Psoas muscle (tissue), 8 donors: ENCODE data around the gene PARVB. TPM values are rescaled to one million over a fixed set of nuclear protein-coding genes. Genes with fewer than 3 reads are reported as not detected.

Experiments used
- ATAC-seq, 4 donors: fragments of 200-7000 bp; cut with Tn5 transposase; one replicate each; pipeline ENCODE4 v1.9.1; 2020; ENCODE audit warnings: moderate library complexity in 3 of 4, mild to moderate bottlenecking in 2 of 4
- DNase-seq, 2 donors: peaks; one replicate each; pipeline ENCODE4 v3.0.0-alpha.2; 2020
- H3K27ac ChIP-seq: fragments of 200-600 bp; one replicate; pipeline ENCODE4 v1.8.0; 2022
- H3K27me3 ChIP-seq, 3 donors: fragments of 200-600 bp in 1 of 3; one replicate each; pipeline versions ENCODE4 v1.6.1 to v1.8.0; 2013 to 2022; ENCODE audit warnings: low read length in 2 of 3, mild to moderate bottlenecking in 2 of 3, moderate library complexity in 1 of 3; ENCODE audit not compliant: insufficient read depth in 3 of 3
- H3K36me3 ChIP-seq, 2 donors: fragments of 200-600 bp in 1 of 2; one replicate each; pipeline versions ENCODE4 v1.6.1 to v1.8.0; 2013 to 2022; ENCODE audit warnings: low read depth in 1 of 2, mild to moderate bottlenecking in 1 of 2, moderate library complexity in 1 of 2; ENCODE audit not compliant: insufficient read depth in 1 of 2
- H3K4me1 ChIP-seq: fragments of 200-600 bp; one replicate; pipeline ENCODE4 v1.8.0; 2022
- H3K4me3 ChIP-seq: fragments of 200-600 bp; one replicate; pipeline ENCODE4 v1.8.0; 2022; ENCODE audit warnings: mild to moderate bottlenecking
- H3K9me3 ChIP-seq: fragments of 200-600 bp; one replicate; pipeline ENCODE4 v1.8.0; 2022
- WGBS, 3 donors: extraction: QIAGEN DNeasy Blood & Tissue Kit; methylation state at CpG; one replicate each; pipeline versions ENCODE4 v1.1.6 to v1.1.7; 2013; 5-methylcytosine and 5-hydroxymethylcytosine counted together
- intact Hi-C, 2 donors: fragments of 100-400 bp; cut with DNase I; formaldehyde crosslinking; loops; one replicate each; pipeline versions ENCODE4 v1.11.0 to v1.14.2; 2022
- long read RNA-seq, 2 donors: library from polyadenylated mRNA; unstranded; transcript quantifications; one replicate each; pipeline ENCODE4 v2.0.0, GENCODE V29; 2021
- polyA plus RNA-seq, 3 donors: library from polyadenylated mRNA; stranded (reverse); fragments of 200-250 nt; gene quantifications; one replicate each; pipeline ENCODE4 v1.2.3, GENCODE V29; 2013
- total RNA-seq, 4 donors: library from RNA; stranded (reverse); fragmentation: NEBNext Ultra II Directional in 2 of 4; extraction: Animal tissue kit (Norgen Biotek cat#: 25700) in 2 of 4; gene quantifications; one replicate each; pipeline versions ENCODE4 v1.2.1 to v1.2.4, GENCODE V29; 2021 to 2023
- TF ChIP-seq, protein P1 (sequence below): fragments of 200-600 bp; IDR thresholded peaks from one replicate; pipeline ENCODE4 v1.8.0; 2022; ENCODE audit warnings: antibody characterized with exemption
- donor health status: healthy with polysubstance abuse.
- donor health status: DM: no; HTN: no; CAD: no; lungs with moderate emphysema.
- donor health status: Bipolar disorder and iron deficiency.
- donor health status: healthy.
- donor health status: DM: yes; HTN: yes; CAD: no.
- donor health status: DM: no; HTN: no; CAD: no.
- donor health status: DM: no; HTN: no; CAD: no.
- donor health status: DM: yes; HTN: yes; CAD: no.

Gene PARVB, protein sequence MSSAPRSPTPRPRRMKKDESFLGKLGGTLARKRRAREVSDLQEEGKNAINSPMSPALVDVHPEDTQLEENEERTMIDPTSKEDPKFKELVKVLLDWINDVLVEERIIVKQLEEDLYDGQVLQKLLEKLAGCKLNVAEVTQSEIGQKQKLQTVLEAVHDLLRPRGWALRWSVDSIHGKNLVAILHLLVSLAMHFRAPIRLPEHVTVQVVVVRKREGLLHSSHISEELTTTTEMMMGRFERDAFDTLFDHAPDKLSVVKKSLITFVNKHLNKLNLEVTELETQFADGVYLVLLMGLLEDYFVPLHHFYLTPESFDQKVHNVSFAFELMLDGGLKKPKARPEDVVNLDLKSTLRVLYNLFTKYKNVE
- total RNA-seq = 100 to 1,000 TPM; 102 to 172 (median 163) TPM
- polyA plus RNA-seq = 100 to 1,000 TPM in 1 of 3 donors, 10 to 100 TPM in 2; 84.5 to 103 (median 88.8) TPM
- long read RNA-seq, donor 1, full-length matches to known transcripts = 40 of 57 reads
- long read RNA-seq, donor 1, partial matches to known transcripts = 6 of 57 reads
- long read RNA-seq, donor 1, other reads (novel, unspliced or antisense) = 11 of 57 reads
- long read RNA-seq, donor 2, full-length matches to known transcripts = 61 of 93 reads
- long read RNA-seq, donor 2, partial matches to known transcripts = 6 of 93 reads
- long read RNA-seq, donor 2, other reads (novel, unspliced or antisense) = 26 of 93 reads

DNA sequence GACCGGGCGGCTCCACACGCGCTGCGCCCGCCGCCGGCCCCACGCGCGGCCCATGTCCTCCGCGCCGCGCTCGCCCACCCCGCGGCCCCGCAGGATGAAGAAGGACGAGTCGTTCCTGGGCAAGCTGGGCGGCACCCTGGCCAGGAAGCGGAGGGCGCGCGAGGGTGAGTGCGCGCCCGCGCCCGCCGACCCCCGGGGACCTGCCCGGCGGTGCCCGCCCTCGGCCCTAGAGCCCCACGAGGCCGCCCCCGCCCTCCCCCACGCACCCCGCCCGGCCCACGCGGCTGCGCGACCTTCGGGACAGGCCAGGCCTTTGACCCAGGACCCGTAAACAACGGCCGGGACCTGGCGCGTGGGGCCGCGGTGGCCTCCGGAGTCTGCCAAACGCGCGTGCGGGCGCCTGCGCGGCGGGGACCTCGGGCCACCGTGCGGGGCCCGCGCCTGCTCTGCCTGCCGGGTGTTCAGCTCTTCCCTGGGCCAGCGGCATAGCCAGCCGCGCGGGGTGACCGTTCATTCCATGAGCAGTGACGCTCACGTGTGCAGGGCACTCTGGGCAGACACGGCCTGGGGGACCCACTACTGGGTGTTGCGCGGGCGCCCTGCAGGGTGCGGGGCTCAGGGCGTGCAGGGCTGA lies at the start of gene PARVB:
TSS of gene PARVB (plus strand) at position 15 of the 634 bp plus-strand sequence. CDS start at position 53, 38 bp downstream.
- intact Hi-C loops = loop anchor here (5.0 kb wide), 1 partner anchor 58 kb away; no protein-coding TSS in a partner anchor
- peaks cover 73% of the 10 kb centered on the region for H3K4me1 ChIP-seq
- H3K27ac ChIP-seq = peak within 1 kb of the TSS; percentile 96
- WGBS, 3 donors = 1 to 5% (median 3%) methylated on average over 38 to 83 of the region's 83 CpGs
- H3K4me3 ChIP-seq = peak within 1 kb of the TSS; percentile 84
- peaks cover 0 to 6% of the 10 kb centered on the region in 2 donors for H3K36me3 ChIP-seq
- DNase-seq (peak; percentile 47 to 70), ATAC-seq (peak; percentile 27 to 41 (median 34))
- TF ChIP-seq, protein P1, sequence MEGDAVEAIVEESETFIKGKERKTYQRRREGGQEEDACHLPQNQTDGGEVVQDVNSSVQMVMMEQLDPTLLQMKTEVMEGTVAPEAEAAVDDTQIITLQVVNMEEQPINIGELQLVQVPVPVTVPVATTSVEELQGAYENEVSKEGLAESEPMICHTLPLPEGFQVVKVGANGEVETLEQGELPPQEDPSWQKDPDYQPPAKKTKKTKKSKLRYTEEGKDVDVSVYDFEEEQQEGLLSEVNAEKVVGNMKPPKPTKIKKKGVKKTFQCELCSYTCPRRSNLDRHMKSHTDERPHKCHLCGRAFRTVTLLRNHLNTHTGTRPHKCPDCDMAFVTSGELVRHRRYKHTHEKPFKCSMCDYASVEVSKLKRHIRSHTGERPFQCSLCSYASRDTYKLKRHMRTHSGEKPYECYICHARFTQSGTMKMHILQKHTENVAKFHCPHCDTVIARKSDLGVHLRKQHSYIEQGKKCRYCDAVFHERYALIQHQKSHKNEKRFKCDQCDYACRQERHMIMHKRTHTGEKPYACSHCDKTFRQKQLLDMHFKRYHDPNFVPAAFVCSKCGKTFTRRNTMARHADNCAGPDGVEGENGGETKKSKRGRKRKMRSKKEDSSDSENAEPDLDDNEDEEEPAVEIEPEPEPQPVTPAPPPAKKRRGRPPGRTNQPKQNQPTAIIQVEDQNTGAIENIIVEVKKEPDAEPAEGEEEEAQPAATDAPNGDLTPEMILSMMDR = no peak
- H3K27me3 ChIP-seq = no peaks in the 10 kb centered on the region
- no peaks in the 10 kb centered on the region for H3K9me3 ChIP-seq

DNA sequence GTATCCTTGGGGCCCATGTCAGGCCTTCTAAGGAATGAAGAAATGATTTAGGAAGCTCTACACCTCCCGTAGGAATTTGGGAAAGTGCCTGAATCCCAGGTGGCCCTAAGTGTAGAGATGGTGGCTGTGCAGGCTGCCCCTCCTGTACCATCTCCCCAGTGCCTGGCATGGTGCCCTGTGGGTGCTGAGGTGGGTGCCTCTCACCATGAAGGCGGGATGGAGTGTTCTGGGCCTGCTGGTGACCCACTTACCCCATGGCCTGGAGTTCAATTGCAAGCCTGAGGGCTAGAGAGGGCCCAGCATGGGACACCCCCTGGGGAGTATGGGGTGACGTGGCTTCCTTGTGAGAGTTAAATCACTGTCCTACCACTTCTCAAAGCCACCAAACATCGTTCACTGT lies 49.1 kb upstream of the PARVB start:
- Histone ChIP-seq H3K4me1 (no peaks in the 10 kb centered on the region), H3K27me3 (no peaks in the 10 kb centered on the region), H3K9me3 (no peaks in the 10 kb centered on the region), H3K4me3 (no peak overlapping the region), H3K36me3 (peaks cover 15 to 98% of the 10 kb centered on the region in 2 donors), H3K27ac (no peak overlapping the region)
- DNase-seq = no peak
- intact Hi-C loops = no loop called here
- no peak for ATAC-seq
- WGBS, 3 donors = 68 to 93% (median 88%) methylated on average over 4 of the region's 4 CpGs
- TF ChIP-seq, protein P1 = no peak

DNA sequence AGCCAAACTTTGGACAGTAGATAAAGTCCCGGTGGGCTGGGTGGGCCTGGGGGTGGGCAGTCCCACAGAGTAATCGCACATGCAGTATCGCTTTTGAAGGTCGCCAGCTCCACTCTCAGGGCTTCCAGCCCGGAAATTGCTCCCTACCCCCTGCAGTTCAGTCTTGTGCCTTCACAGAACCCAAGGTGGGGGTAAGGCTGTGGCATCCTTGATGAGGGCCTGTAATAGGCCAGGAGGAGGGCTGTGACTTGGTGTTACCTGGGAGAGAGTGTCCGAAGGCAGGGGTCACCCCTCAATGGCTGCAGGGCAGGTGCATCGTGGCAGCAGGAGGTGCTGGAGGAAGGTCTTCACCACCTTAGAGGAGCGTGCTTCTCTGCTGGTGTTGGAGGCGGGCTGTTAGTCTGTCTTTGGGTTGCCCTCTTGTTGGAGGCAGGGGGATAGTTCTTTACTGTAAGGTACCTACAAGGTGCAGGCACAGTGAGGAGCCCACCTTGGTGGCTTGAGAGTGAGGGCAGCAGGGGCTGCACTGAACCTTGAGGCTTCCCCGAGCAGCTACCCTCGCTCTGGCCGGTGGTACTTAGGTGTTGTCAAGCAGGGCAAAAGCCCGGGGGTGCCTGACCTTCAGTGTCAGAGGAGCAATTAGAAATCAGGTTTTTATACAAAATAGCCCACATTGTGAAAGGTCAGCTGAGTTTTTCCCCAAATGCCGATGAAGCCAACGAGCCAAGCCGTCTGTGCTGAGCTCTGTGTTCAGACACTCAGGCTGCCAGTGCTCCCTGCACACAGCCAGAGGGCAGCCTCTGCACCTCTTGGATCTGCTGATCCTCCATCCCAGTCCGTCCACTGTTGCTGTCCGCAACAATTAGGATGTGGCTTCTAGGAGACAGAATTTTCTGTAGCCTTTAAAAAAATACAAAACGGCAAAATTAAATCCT lies 47.0 kb upstream of the PARVB start:
- WGBS, 3 donors = 87 to 90% (median 89%) methylated on average over 19 of the region's 19 CpGs
- no peak for ATAC-seq

DNA sequence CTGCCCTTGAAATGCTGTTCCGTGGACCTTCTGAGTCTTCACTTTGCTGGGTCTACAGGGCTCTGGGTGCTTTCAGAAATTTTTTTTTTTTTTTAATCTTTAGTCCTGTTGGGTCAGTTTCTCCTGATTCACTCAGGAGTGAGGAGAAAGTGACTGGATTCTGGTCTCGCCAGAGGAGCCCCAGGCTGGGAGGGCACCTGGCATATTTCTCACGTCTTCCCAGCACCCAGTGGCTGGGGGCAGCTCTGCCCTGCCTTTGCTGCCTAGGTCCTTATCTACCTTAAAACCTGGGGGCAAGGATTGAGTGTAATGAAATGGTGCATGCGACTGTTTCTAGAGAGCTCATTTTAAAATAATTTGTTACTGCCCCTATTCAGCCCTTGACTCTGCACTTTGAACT lies 45.5 kb upstream of the PARVB start:
- intact Hi-C loops = no loop called here
- Histone ChIP-seq H3K27me3 (no peaks in the 10 kb centered on the region), H3K27ac (no peak overlapping the region), H3K36me3 (peaks cover 15 to 100% of the 10 kb centered on the region in 2 donors), H3K4me3 (no peak overlapping the region), H3K4me1 (no peaks in the 10 kb centered on the region), H3K9me3 (no peaks in the 10 kb centered on the region)
- no peak for DNase-seq
- TF ChIP-seq, protein P1 = no peak
- ATAC-seq = no peak
- 90 to 94% (median 90%) methylated on average over 4 of the region's 4 CpGs for WGBS, 3 donors

More for the DNA sequence above, 47.0 kb upstream of the PARVB start:
- no peaks in the 10 kb centered on the region for H3K27me3 ChIP-seq
- H3K27ac ChIP-seq = no peak overlapping the region
- peaks cover 15 to 100% of the 10 kb centered on the region in 2 donors for H3K36me3 ChIP-seq
- no peaks in the 10 kb centered on the region for H3K9me3 ChIP-seq
- intact Hi-C loops = no loop called here
- H3K4me1 ChIP-seq = no peaks in the 10 kb centered on the region
- DNase-seq = no peak
- TF ChIP-seq, protein P1 = no peak
- no peak overlapping the region for H3K4me3 ChIP-seq
